ENCODE results near the gene NFS1.
"Not testable (repeated sequence)": the region's sequence is repeated elsewhere in the genome, so short reads cannot be mapped to it uniquely, and the experiment has no call there.

NFS1 gene

DNA sequence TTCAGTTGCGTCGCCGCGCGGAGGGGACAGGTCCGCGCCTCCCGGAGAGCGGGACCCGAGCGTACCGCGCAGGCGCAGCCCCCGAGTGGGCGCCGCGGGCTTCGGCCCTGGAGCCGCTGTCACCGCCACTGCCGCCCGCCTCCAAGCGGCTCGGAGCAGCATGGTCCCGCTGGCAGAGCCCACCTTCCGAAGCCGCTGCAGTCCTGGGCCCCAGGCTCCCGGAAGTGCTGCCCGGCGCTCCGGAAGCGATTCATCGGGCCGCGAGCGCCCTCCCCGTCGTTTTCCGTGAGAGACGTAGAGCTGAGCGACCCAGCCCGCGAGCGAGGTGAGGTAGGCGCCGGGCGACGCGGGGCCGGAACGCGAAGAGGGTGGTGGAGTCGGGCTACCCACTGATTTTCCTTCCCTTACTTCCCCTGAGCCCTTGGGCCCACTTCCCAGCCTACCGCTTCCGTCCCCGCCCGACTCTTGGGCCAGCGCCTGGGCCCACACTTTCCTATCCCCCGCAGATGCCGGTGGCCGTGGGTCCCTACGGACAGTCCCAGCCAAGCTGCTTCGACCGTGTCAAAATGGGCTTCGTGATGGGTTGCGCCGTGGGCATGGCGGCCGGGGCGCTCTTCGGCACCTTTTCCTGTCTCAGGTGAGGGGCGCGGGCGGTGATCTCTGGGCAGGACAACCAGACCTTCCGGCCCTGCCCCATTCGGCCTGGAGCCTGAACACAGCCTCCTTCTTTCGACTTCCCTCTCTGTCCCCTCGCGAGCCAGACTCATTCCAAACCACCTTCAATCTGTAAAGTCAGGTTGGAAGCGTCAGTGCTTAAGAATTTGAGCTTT, at the start of gene NFS1, which contains the start of gene ROMO1:
NFS1 (minus strand) TSS at position 226 of the 830 bp plus-strand sequence; CDS start at position 162, 64 bp downstream.
ROMO1 (plus strand) TSS at position 279 of the 830 bp plus-strand sequence; CDS start at position 507, 228 bp downstream.
- peak; percentile 83 for DNase-seq

DNA sequence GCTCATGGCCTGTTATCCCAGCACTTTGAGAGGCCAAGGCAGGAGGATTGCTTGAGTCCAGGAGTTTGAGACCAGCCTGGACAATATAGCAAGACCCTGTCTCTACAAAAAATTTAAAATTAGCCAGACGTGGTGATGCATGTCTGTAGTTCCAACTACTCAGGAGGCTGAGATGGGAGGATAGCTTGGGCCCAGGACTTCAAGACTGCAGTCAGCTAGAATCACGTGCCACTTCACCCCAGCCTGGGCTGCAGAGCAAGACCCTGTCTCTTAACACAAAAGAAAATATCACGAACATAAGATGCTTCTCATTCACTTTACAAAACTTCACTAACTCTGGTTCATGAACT, 45.3 kb upstream of the NFS1 start:
- DNase-seq = not testable (repeated sequence)

- DNase-seq = no peak
These were observed 44.7 kb upstream of the NFS1 start for GRCh38 chr20:35743693-35744491.

DNA sequence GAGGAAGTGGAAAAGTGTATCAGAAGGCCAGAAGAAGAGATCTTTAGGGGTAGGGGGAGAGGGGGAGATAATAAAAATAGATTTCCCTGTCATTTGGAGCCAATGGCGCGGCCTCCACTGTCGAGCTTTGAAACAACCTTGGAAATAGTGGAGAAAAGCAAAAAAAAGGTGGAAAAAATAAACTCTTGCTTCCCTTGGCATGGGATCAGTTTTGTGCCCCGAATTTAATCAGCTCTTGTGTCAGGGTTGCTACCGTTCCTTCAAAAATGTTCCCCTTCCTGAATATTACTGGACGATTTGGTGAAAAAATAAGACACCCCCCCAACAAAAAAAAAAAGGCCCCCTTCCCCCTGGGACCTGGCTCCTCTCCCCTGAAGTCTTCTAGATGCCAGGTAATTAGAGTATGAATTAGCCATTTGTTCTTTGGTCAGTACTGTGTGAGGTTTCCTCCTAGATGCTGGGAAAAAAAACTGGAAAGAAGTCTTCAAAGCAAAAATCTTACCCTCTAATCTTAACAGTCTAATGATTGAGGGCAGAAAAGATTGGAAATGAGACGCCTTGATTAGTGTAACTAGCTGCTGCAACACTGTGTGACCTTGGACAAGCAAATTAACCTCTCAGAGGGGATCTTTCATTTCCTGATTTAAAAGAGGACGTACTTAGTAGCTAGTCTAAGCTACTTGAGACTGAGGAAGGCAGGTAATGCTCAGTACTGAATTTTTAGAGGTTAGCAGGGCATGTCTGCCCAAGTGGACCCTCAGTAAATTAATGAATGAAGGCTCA, 43.8 kb upstream of the NFS1 start:
- no peak for DNase-seq

DNA sequence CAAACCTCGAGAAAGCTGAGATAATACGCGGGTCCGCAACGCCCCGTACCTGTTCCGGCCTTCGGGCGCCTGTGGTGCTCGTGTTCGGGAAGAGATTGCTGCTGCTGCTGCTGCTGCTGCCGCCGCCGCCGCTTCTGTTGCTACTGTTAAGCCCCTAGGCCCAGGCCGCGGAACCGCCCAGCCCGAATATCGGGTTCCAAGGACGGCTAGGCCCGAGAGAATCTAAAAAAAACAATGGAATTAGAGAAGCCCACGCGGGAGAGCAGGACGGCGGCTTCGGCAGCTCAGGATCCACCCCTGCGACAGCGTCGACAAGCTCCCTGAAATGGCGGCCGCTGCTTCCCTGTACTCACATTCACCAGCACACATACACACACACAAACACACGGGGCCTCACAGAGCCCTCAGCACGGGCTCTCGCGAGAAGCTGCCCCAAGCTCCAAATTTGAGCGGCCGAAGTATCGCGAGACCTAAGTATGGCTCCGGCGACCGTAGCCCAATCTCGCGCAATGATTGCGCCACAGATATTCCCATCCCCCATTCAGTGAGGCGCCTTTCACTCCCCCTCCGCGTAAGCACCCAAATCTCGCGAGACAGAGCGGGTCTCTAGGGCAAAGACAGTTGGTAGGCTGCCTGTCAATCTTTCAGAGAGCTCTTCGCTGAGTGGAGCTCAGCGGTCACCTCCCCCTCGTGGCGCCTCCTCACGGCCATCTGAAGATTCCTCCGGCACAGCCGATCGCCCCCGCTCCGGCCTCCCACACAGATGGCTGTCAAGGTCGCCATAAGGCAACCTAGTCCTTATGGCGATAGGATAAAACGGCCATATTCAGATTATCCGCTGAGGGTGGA, 43.0 kb upstream of the NFS1 start, which contains the start of gene RBM39:
RBM39 (minus strand) TSS at position 369 of the 849 bp plus-strand sequence. CDS start 1,386 bp downstream, outside the sequence.
- peak; percentile 95 for DNase-seq

GRCh38 chr20:35739294-35740163, 40.4 kb upstream of the NFS1 start:
- no peak for DNase-seq

DNA sequence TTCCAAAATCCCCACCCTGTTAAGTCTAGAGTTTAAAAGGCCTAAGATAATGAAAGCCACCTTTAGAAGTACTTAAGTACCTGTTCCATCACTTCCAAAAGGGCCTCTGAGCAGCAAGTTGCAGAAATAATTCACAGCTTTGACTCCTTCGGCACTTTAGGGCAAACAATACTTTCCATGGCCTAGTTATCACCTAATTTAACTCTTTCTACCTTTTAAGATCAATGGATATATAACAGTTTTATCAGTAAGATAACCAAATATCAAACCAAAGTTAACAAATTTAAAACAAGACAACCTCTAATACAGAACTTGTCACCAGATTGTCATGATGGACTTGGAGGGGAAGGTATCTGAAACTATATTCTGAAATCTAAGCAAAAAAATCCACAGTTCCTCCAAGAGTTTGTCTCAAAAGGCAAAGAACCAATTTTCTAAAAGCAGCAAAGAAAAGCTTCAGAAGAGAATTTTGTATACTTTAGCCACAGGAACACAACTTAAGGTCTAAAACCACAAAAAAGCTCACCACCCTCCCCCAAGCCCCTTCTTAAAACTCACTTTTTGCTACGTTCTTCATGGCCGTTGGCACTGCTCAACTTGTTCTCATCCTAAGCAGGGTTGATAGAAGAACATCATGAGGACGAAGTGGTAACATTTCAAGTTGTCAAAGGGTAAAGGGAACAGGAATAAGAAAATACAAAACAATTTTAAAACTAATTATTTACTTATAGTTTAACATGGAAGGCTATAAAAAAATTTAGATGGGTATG, 39.4 kb upstream of the NFS1 start:
- DNase-seq = no peak

GRCh38 chr20:35737865-35738333, 38.7 kb upstream of the NFS1 start:
- no peak for DNase-seq

DNA sequence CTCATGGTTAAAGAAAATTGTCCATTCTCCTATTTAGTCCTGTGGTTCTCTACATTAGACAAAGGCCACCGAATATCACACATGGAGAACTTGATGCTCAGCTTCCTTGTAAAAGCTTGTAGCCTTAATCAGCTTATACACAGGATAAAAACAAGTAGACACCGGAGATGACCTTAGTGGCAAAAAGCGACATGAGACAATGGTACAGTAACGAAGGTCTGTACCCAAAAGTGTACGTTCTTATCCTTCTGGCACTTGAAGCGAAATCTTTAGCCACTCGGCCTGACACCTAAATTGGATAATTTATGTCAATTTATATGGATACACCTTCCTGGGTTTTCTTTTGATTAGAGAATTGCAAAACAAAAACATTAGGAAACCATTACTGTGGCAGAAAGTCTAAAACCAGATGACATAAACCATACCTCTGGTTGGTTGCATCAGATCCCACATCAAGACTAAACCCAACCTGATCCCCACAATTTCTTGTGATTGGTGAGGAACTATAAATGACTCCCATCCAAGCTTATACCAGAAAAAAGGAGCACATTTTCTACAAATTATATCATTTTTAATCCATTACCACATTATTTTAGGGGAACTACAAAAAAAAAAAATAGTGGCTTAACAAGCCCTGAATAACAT, 36.8 kb upstream of the NFS1 start:
- no peak for DNase-seq

- DNase-seq = no peak
These were observed 35.9 kb upstream of the NFS1 start for GRCh38 chr20:35734777-35735649.

DNA sequence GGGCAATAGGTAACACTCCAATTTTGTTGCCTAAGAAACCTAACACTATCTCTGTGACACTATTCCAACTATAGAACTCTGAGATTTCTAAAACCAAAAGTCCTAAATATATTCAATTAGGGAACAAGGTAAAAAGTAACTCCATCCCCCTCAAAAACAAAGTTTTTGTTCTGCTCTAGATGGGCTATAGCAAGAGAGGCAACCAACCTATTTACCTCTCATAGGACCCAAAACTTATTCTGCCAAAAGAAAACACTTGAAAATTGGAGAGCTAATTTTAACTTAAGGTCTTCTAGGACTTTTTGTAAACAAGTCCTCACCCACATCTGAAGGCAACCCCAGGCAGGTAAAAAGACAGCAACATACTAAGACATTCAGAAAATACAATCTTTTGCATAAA, 35.2 kb upstream of the NFS1 start:
- no peak for DNase-seq

- DNase-seq = no peak
These were observed 33.5 kb upstream of the NFS1 start for GRCh38 chr20:35732644-35732982.

DNA sequence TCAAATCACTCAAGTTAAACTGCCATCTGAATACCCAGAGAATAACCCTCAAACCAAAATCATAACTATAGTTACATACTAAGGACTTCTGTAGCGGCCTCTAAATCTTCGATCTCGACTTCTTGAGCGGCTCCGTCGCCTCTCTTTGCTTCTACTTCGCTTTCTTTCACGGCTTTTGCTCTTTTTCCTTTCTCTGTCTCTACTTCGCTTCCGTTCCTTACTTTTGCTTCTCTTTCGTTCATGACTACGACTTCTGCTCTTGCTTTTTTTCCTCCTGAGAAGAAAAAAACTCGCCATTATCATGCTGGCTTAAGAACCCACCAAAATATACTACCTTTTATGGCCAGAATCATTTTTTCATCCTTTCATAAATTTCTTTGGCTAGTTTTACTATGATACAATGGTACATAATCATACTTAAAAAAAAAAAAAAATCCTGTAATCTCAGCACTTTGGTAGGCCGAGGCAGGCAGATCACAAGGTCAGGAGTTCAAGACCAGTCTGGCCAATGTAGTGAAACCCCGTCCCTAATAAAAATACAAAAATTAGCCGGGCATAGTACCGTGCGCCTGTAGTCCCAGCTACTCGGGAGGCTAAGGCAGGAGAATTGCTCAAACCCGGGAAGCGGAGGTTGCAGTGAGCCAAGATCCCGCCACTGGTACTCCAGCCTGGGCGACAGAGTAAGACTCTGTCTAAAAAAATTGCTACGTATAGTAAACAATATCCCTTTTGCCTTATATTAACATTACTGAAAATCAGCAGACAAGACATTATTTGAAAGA, 32.9 kb upstream of the NFS1 start:
- no peak for DNase-seq

- no peak for DNase-seq
These were observed 32.3 kb upstream of the NFS1 start for GRCh38 chr20:35731469-35731788.

- DNase-seq = no peak
These were observed 31.7 kb upstream of the NFS1 start for GRCh38 chr20:35730583-35731468.

GRCh38 chr20:35729836-35730582, 30.9 kb upstream of the NFS1 start:
- no peak for DNase-seq
